RCC 7860 (cell line): ENCODE results near the gene SLC28A1.
A peak's percentile ranks its signal among the peaks of the same experiment; 100 is the strongest.

ENCODE experiments used
- DNase-seq: peaks from one replicate; pipeline ENCODE4 v3.0.0-alpha.2; 2015; ENCODE audit warnings: low spot score
- FAIRE-seq: peaks from 2 replicates; lab custom pipeline; 2012; peaks lifted over from hg19 to GRCh38; lab: Jason Lieb, UNC

The SLC28A1 gene

GRCh38 chr15:84934942-84935729 lies 50.7 kb downstream of the SLC28A1 start:
- FAIRE-seq: no peak
- DNase-seq: no peak

GRCh38 chr15:84937144-84937543 lies 52.7 kb downstream of the SLC28A1 start:
- DNase-seq (no peak), FAIRE-seq (no peak)

GRCh38 chr15:84938726-84939125 lies 54.3 kb downstream of the SLC28A1 start:
- DNase-seq (no peak), FAIRE-seq (no peak)

DNA sequence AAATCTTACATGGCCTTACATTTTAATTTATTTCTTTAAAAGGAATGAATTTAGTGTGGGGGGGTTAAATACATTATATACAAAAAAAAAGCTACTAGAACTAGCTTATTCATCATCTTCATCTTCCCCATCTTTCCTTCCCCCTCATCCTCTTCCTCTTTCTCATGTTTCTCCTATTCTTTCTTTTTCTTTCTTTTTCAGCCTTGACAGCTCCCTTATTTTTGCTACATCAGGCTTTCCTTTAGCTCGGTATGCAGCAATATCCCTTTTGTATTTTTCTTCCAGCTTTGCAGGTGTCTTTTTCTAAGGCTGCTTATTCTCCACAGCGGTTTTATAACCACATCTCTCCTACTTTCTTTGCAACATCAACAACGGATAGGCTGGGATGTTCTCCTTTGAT lies 55.9 kb downstream of the SLC28A1 start:
- no peak for FAIRE-seq

GRCh38 chr15:84942456-84942855 lies 58.0 kb downstream of the SLC28A1 start:
- DNase-seq: no peak
- FAIRE-seq: no peak

More for the DNA sequence above, 55.9 kb downstream of the SLC28A1 start:
- no peak for DNase-seq

- no peak for DNase-seq
- FAIRE-seq: no peak
Observed at GRCh38 chr15:84944311-84944710, 59.8 kb downstream of the SLC28A1 start.

DNA sequence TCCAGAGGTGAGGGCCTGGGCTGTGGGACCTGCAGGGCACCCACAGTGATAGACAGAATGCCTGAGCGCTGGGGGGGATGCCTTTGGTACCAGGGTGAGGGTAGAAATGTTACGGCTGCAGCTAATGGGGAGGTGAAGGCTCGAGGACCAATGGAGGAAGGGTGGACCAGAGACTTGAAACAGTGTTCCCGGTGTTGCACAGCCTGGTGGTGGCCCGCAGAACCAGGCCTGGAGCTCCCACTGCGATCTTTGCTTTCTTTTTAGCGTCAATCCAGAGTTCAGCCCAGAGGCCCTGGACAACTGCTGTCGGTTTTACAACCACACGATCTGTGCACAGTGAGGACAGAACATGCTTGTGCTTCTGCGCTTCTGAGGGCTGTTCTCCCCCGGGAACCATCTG lies 60.4 kb downstream of the SLC28A1 start:
- FAIRE-seq: no peak

GRCh38 chr15:84946772-84947489 lies 62.5 kb downstream of the SLC28A1 start:
- FAIRE-seq (no peak), DNase-seq (no peak)

More for the DNA sequence above, 60.4 kb downstream of the SLC28A1 start:
- no peak for DNase-seq

DNA sequence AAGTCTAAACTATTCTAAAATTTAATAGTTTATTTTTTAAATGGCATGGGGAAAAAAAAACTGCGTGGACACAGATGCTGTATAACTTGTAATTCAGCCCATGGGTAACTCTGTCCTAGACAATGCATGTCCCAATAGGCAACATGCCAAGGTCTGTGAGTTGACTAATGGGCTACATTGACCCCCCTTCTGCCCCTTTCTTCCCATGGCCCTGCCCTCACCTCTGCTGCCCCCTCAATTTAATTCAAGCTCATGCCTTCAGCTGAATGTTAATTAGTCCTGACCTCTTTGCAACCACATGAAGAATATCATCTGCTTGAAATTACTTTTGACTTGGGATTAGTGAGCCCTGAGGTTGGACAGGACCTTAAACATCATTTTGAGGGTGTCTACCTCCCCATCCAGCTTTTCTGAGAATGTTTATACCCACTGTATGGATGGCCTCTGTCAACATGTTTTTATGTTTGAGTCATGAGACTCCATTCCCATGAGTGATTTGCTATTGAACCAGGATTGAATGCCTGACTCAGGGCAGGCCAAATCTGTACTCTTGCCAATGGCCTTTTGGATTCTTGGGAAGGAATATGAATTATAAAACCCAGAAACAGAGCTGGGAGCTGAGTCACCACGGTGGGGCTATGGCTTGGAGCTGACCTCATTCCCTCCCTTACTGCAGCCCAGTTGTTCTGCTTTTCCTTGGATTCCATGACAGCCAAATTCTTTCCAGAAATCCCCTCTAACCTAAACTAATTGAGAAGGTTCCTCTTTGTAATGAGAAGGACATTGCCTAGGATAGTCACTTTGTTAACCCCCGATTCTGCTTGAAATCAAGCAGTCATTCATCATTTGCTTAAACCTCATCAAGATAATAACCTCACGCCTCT lies 63.7 kb downstream of the SLC28A1 start:
- FAIRE-seq: no peak

GRCh38 chr15:84949043-84949442 lies 64.6 kb downstream of the SLC28A1 start:
- FAIRE-seq (no peak), DNase-seq (no peak)

More for the DNA sequence above, 63.7 kb downstream of the SLC28A1 start:
- DNase-seq: peak; percentile 64

DNA sequence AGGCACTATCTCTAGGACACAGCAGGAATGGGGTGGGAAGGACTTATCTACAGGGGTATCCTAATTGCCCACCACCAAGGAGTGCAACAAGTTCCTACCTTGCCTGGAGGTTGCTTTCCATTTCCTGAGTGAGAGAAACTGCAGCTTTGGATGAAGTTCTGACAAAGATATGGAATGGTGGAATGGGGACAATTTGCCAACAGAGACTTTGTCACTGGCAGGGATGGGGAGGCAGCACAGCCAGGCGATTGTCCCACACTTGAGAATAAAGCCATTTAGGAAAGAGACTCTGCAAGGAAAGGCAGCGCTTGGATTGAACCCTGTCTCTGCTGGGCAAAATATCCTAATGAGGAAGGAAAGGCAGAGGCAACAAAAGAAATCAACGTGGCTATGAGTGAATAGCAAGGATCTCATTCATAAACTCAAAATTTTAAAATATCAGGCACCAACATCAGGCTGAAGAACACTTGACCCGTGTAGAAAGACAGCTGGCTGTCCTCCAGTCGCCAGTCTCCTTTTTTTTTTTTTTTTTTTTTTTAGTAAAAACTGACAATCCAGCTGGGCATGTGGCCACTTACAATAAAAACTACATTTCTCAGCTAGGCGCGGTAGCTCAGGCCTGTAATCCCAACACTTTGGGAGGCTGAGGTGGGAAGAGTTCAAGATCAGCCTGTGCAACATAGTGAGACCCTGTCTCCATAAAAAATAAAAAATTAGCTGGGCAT lies 65.5 kb downstream of the SLC28A1 start:
- FAIRE-seq (no peak), DNase-seq (no peak)

GRCh38 chr15:84950570-84951111 lies 66.2 kb downstream of the SLC28A1 start:
- FAIRE-seq (no peak), DNase-seq (no peak)

- DNase-seq (no peak), FAIRE-seq (no peak)
Observed at GRCh38 chr15:84951736-84952135, 67.3 kb downstream of the SLC28A1 start.

DNA sequence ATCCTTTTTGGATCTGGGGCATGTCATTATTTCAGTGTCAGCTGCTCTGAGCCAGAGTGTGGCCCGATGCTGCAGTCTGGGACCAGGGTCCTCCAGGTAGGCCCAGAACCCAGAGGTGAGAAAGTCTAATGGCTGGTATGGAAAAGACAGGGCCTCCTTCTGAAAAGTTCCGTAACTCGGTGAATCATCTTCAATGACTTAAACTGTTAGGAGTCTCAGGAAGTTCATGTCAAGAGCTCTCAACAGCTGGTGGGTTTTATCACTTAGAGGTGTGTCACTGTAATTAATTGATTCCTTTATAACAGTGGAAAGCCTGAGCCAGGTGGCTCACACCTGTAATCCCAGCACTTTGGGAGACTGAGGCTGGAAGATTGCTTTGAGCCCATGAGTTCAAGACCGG lies 68.7 kb downstream of the SLC28A1 start:
- DNase-seq (no peak), FAIRE-seq (no peak)

GRCh38 chr15:84953726-84954125 lies 69.3 kb downstream of the SLC28A1 start:
- no peak for DNase-seq
- FAIRE-seq: no peak

GRCh38 chr15:84955089-84955848 lies 70.8 kb downstream of the SLC28A1 start:
- FAIRE-seq (no peak), DNase-seq (peak; percentile 36)

GRCh38 chr15:84956199-84956598 lies 71.7 kb downstream of the SLC28A1 start:
- no peak for DNase-seq
- FAIRE-seq: no peak

DNA sequence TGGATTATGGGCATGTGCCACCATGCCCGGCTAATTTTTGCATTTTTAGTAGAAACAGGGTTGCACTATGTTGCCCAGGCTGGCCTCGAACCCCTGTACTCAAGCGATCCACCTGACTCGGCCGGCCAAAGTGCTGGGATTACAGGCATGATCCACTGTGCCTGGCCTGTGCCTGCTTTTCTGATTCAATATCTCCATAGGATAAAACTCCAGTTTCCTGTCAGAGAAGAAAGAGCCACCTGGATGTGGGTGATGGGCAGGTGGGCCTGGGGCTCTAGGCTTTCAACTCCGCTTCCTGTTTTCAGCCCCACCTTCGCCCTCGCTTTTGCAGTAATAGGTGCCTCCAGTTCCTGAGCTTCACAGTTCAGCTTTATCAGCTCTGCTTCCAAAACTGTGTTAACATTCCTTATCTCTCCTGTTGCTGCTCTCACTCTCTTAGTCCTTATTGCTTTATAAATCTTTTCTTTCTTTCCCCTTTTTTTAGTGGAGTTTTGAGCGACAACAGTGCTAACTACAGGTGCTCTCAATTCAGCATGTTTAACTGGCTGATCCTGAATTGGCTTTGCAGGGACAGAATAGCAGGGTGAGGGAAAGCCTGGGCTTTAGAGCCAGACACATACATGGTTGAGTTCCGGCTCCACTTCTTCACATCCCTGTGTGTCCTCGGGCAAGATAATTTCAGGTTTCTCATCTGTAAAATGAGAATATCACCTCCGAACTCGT lies 76.1 kb downstream of the SLC28A1 start:
- FAIRE-seq (no peak), DNase-seq (no peak)

- DNase-seq (peak; percentile 73), FAIRE-seq (peak; percentile 77)
Observed at GRCh38 chr15:84961114-84961452, 76.6 kb downstream of the SLC28A1 start.
